T-cell (primary cell): ENCODE data around the gene SFXN4. TPM values are rescaled to one million over a fixed set of nuclear protein-coding genes. Genes with fewer than 3 reads are reported as not detected.
"Not testable (repeated sequence)": the region's sequence is repeated elsewhere in the genome, so short reads cannot be mapped to it uniquely, and the experiment has no call there.

Experiments
- ATAC-seq, 4 experiments: fragments of 200-7000 bp in 3 of 4; fragments of 150-1000 bp in 1 of 4; cut with Tn5 transposase; replicated peaks in 1 of 4; 1 replicate in 3 of 4; 2 replicates in 1 of 4; pipeline ENCODE4 v1.10.0; 2021; ENCODE audit warnings: moderate library complexity in 3 of 4, mild to moderate bottlenecking in 2 of 4, moderate number of reproducible peaks in 1 of 4
- CTCF ChIA-PET, 2 donors: fragments of 300-600 bp; sonication (Branson Sonifier 250); formaldehyde crosslinking; loops; one replicate each; lab custom pipeline; 2022; ENCODE audit warnings: antibody characterized with exemption in 2 of 2; lab: Charles Lee
- POLR2A ChIA-PET, 2 donors: fragments of 300-600 bp; sonication (Branson Sonifier 250); formaldehyde crosslinking; loops; one replicate each; lab custom pipeline; 2022; ENCODE audit warnings: antibody characterized with exemption in 2 of 2; lab: Charles Lee
- DNase-seq, 35 experiments: peaks; one replicate each; pipeline versions ENCODE4 v3.0.0 to v3.0.0-alpha.2; 2013 to 2023
- H3K27ac ChIP-seq: one replicate; pipeline ENCODE4 v1.5.1; 2013; ENCODE audit warnings: low read length
- H3K27me3 ChIP-seq, 2 experiments: replicated peaks in 1 of 2; 1 replicate in 1 of 2; 2 replicates in 1 of 2; pipeline versions ENCODE4 v1.6.1 to v1.7.0; 2013; ENCODE audit warnings: low read length in 1 of 2, mixed read lengths in 1 of 2; ENCODE audit not compliant: control insufficient read depth in 2 of 2, insufficient read depth in 2 of 2; ENCODE audit errors: extremely low read depth in 1 of 2
- H3K36me3 ChIP-seq, 2 donors: 1 replicate in 1 of 2; 2 replicates in 1 of 2; pipeline versions ENCODE4 v1.6.1 to v1.7.0; 2013; ENCODE audit warnings: low read length in 1 of 2; ENCODE audit not compliant: control insufficient read depth in 2 of 2, insufficient read depth in 1 of 2; ENCODE audit errors: extremely low read depth in 1 of 2
- H3K4me1 ChIP-seq, 2 experiments: 1 replicate in 1 of 2; 2 replicates in 1 of 2; pipeline versions ENCODE4 v1.6.1 to v1.7.0; 2013; ENCODE audit warnings: low read length in 2 of 2, mixed read lengths in 1 of 2; ENCODE audit not compliant: insufficient read depth in 2 of 2, control insufficient read depth in 1 of 2; ENCODE audit errors: extremely low read depth in 1 of 2
- H3K4me3 ChIP-seq, 2 donors: 1 replicate in 1 of 2; 2 replicates in 1 of 2; pipeline versions ENCODE4 v1.5.1 to v1.7.0; 2013; ENCODE audit warnings: mild to moderate bottlenecking in 2 of 2, low read length in 1 of 2, moderate library complexity in 1 of 2; ENCODE audit not compliant: control insufficient read depth in 1 of 2; ENCODE audit errors: extremely low read depth in 1 of 2
- H3K9me3 ChIP-seq: 2 replicates; pipeline ENCODE4 v1.7.0; 2013
- H3K27ac Mint-ChIP-seq, 2 donors: one replicate each; pipeline ENCODE4 v1.8.0; 2020 to 2021; ENCODE audit warnings: mild to moderate bottlenecking in 2 of 2, mixed read lengths in 2 of 2
- H3K27me3 Mint-ChIP-seq, 2 donors: one replicate each; pipeline ENCODE4 v1.8.0; 2021 to 2022; ENCODE audit warnings: mixed read lengths in 2 of 2
- H3K36me3 Mint-ChIP-seq: one replicate; pipeline ENCODE4 v1.8.0; 2021; ENCODE audit warnings: mixed read lengths
- H3K4me1 Mint-ChIP-seq, 3 donors: one replicate each; pipeline ENCODE4 v1.8.0; 2020 to 2022; ENCODE audit warnings: mixed read lengths in 3 of 3, mild to moderate bottlenecking in 1 of 3
- H3K4me3 Mint-ChIP-seq, 3 donors: one replicate each; pipeline ENCODE4 v1.8.0; 2020 to 2022; ENCODE audit warnings: mild to moderate bottlenecking in 3 of 3, mixed read lengths in 3 of 3, moderate library complexity in 3 of 3
- H3K9me3 Mint-ChIP-seq, 3 donors: one replicate each; pipeline ENCODE4 v1.8.0; 2020 to 2022; ENCODE audit warnings: mixed read lengths in 3 of 3
- WGBS: methylation state at CpG from one replicate; pipeline ENCODE4 v1.1.5; 2013; ENCODE audit warnings: missing lambda C conversion rate; ENCODE audit not compliant: insufficient coverage; 5-methylcytosine and 5-hydroxymethylcytosine counted together
- total RNA-seq, 35 experiments: library from RNA in 6 of 35; stranded (reverse) in 6 of 35; fragments of 120-200 nt in 1 of 35; gene quantifications; one replicate each; pipeline versions ENCODE4 v1.2.1 to v1.2.4 and lab custom pipeline; 2013 to 2026

Gene SFXN4
- total RNA-seq, 5 donors from 2014 or later (not counting 1 experiment from before 2014, with no cell fraction given) = 10.4 to 19.4 (median 13.9) TPM

- Mint-ChIP-seq H3K9me3 (no peaks in the 10 kb centered on the region), H3K27me3 (no peaks in the 10 kb centered on the region), H3K36me3 (peaks cover 33% of the 10 kb centered on the region), H3K4me1 (peaks cover 0 to 10% (median 5%) of the 10 kb centered on the region in 3 donors), H3K27ac (peak overlapping the region; percentile 64 to 67), H3K4me3 (no peak overlapping the region)
- peaks cover 4 to 49% of the 10 kb centered on the region in 2 donors for H3K36me3 ChIP-seq
- 90% methylated on average over 8 of the region's 11 CpGs for WGBS
- H3K27me3 ChIP-seq = no peaks in the 10 kb centered on the region
- ChIA-PET POLR2A (no interaction called here), CTCF (interaction anchor here (0.5 to 0.7 kb wide), 2 partner anchors 44 to 755 kb away, joined by 4 to 6 read pairs; no protein-coding TSS in a partner anchor)
- no peak for DNase-seq
- no peak overlapping the region for H3K4me3 ChIP-seq
- peaks cover 0 to 6% of the 10 kb centered on the region in 2 experiments for H3K4me1 ChIP-seq
- ATAC-seq = peak in 2 of 4 experiments; percentile 43 to 55
- no peak overlapping the region for H3K27ac ChIP-seq
- no peaks in the 10 kb centered on the region for H3K9me3 ChIP-seq
These were observed 51.5 kb downstream of the SFXN4 start for GRCh38 chr10:119113751-119114732.

- POLR2A ChIA-PET = interaction anchor here in 1 of 2 donors (0.6 kb wide), 1 partner anchor 40 kb away, joined by 3 read pairs; no protein-coding TSS in a partner anchor
- WGBS = no CpG with 5 or more reads among the region's 4 CpGs
- CTCF ChIA-PET = interaction anchor here in 1 of 2 donors (0.7 kb wide), 1 partner anchor 56 kb away, joined by 3 read pairs; no protein-coding TSS in a partner anchor
- H3K27me3 Mint-ChIP-seq = no peaks in the 10 kb centered on the region
- no peaks in the 10 kb centered on the region for H3K9me3 Mint-ChIP-seq
- Histone ChIP-seq H3K4me1 (peaks cover 0 to 6% of the 10 kb centered on the region in 2 experiments), H3K9me3 (no peaks in the 10 kb centered on the region), H3K4me3 (no peak overlapping the region), H3K36me3 (peaks cover 4 to 46% of the 10 kb centered on the region in 2 donors), H3K27ac (no peak overlapping the region), H3K27me3 (no peaks in the 10 kb centered on the region)
- ATAC-seq (no peak), DNase-seq (no peak)
- H3K27ac Mint-ChIP-seq = no peak overlapping the region
- H3K36me3 Mint-ChIP-seq = peaks cover 29% of the 10 kb centered on the region
- no peak overlapping the region for H3K4me3 Mint-ChIP-seq
- H3K4me1 Mint-ChIP-seq = peaks cover 0 to 14% (median 5%) of the 10 kb centered on the region in 3 donors
These were observed 53.5 kb downstream of the SFXN4 start for GRCh38 chr10:119112056-119112455.

- WGBS = no CpG with 5 or more reads among the region's 2 CpGs
- POLR2A ChIA-PET, H3K9me3 Mint-ChIP-seq, DNase-seq, ATAC-seq, H3K9me3 ChIP-seq, H3K27ac Mint-ChIP-seq, CTCF ChIA-PET, H3K27ac ChIP-seq, H3K4me3 ChIP-seq, H3K4me3 Mint-ChIP-seq, H3K27me3 Mint-ChIP-seq, H3K27me3 ChIP-seq: not testable (repeated sequence)
- Mint-ChIP-seq H3K36me3 (peaks cover 13% of the 10 kb centered on the region), H3K4me1 (peaks cover 8 to 20% (median 14%) of the 10 kb centered on the region in 3 donors)
- Histone ChIP-seq H3K4me1 (peaks cover 0 to 21% of the 10 kb centered on the region in 2 experiments), H3K36me3 (peaks cover 4 to 29% of the 10 kb centered on the region in 2 donors)
These were observed 57.7 kb downstream of the SFXN4 start for GRCh38 chr10:119107771-119108170.

- H3K9me3 ChIP-seq, H3K9me3 Mint-ChIP-seq, H3K27me3 Mint-ChIP-seq, POLR2A ChIA-PET, H3K4me3 ChIP-seq, H3K4me3 Mint-ChIP-seq, DNase-seq, H3K27ac Mint-ChIP-seq, CTCF ChIA-PET, H3K27ac ChIP-seq, ATAC-seq, H3K27me3 ChIP-seq: not testable (repeated sequence)
- H3K4me1 ChIP-seq = peaks cover 0 to 21% of the 10 kb centered on the region in 2 experiments
- peaks cover 0 to 26% of the 10 kb centered on the region in 2 donors for H3K36me3 ChIP-seq
- Mint-ChIP-seq H3K36me3 (peaks cover 12% of the 10 kb centered on the region), H3K4me1 (peaks cover 8 to 24% (median 14%) of the 10 kb centered on the region in 3 donors)
- WGBS = no CpG with 5 or more reads among the region's 6 CpGs
These were observed 58.4 kb downstream of the SFXN4 start for GRCh38 chr10:119107106-119107505.

GRCh38 chr10:119105899-119106298 is 59.6 kb downstream of the SFXN4 start:
- H3K9me3 ChIP-seq, H3K9me3 Mint-ChIP-seq, H3K27me3 ChIP-seq, POLR2A ChIA-PET, ATAC-seq, H3K27ac ChIP-seq, H3K27ac Mint-ChIP-seq, DNase-seq, H3K4me3 ChIP-seq, H3K27me3 Mint-ChIP-seq, H3K36me3 Mint-ChIP-seq, CTCF ChIA-PET: not testable (repeated sequence)
- WGBS = 98% methylated on average over 5 of the region's 7 CpGs
- peaks cover 0 to 25% of the 10 kb centered on the region in 2 experiments for H3K4me1 ChIP-seq
- peak overlapping the region in 2 of 3 donors; percentile 39 to 73 for H3K4me3 Mint-ChIP-seq
- H3K4me1 Mint-ChIP-seq = peaks cover 8 to 33% (median 16%) of the 10 kb centered on the region in 3 donors
- peaks cover 0 to 21% of the 10 kb centered on the region in 2 donors for H3K36me3 ChIP-seq

- ChIA-PET POLR2A (interaction anchor here in 1 of 2 donors (0.6 kb wide), 1 partner anchor 794 kb away, joined by 3 read pairs; no protein-coding TSS in a partner anchor), CTCF (no interaction called here)
- ATAC-seq (no peak), DNase-seq (no peak)
- Mint-ChIP-seq H3K27ac (peak overlapping the region in 1 of 2 donors; percentile 61), H3K27me3 (no peaks in the 10 kb centered on the region), H3K4me1 (peaks cover 8 to 38% (median 19%) of the 10 kb centered on the region in 3 donors), H3K4me3 (peak overlapping the region; percentile 73 to 87 (median 78)), H3K9me3 (no peaks in the 10 kb centered on the region), H3K36me3 (peaks cover 9% of the 10 kb centered on the region)
- peaks cover 0 to 17% of the 10 kb centered on the region in 2 donors for H3K36me3 ChIP-seq
- 100% methylated on average over 1 of the region's 12 CpGs for WGBS
- H3K27ac ChIP-seq = no peak overlapping the region
- H3K9me3 ChIP-seq = no peaks in the 10 kb centered on the region
- no peaks in the 10 kb centered on the region for H3K27me3 ChIP-seq
- peak overlapping the region in 1 of 2 donors; percentile 48 for H3K4me3 ChIP-seq
- peaks cover 0 to 31% of the 10 kb centered on the region in 2 experiments for H3K4me1 ChIP-seq
These were observed 60.4 kb downstream of the SFXN4 start for GRCh38 chr10:119105155-119105554.
